ENCODE measurements around the gene CHRNB1.
A peak's percentile ranks its signal among the peaks of the same experiment; 100 is the strongest.

The CHRNB1 gene

DNA sequence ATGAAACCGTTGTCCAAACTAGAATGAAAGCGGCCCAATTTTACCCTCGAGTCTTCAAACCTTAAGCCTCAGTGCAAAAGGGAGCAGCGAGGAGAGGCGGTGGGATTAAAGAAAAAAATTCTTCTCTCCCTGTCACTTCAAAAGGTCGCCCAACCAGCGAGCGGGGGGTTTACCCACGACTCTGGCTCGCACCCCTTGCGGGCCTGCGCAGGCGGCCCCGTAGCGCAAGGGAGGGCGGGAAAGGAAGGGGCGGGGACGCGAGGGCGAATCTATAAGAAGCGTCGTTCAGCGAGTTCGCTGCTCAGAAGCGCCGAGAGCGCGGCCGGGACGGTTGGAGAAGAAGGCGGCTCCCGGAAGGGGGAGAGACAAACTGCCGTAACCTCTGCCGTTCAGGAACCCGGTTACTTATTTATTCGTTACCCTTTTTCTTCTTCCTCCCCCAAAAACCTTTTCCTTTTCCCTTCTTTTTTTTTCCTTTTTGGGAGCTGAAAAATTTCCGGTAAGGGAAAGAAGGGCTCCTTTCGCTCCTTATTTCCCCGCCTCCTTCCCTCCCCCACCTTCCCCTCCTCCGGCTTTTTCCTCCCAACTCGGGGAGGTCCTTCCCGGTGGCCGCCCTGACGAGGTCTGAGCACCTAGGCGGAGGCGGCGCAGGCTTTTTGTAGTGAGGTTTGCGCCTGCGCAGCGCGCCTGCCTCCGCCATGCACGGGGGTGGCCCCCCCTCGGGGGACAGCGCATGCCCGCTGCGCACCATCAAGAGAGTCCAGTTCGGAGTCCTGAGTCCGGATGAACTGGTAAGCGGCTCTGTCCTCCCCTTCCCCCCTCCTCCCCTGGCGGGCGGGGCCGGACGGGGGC lies 39.4 kb downstream of the CHRNB1 start, which contains the start of gene POLR2A:
TSS of gene POLR2A (plus strand) at position 300 of the 852 bp plus-strand sequence.
- DNase-seq (ENCODE audit: low read depth, low spot score), result peak; percentile 80

DNA sequence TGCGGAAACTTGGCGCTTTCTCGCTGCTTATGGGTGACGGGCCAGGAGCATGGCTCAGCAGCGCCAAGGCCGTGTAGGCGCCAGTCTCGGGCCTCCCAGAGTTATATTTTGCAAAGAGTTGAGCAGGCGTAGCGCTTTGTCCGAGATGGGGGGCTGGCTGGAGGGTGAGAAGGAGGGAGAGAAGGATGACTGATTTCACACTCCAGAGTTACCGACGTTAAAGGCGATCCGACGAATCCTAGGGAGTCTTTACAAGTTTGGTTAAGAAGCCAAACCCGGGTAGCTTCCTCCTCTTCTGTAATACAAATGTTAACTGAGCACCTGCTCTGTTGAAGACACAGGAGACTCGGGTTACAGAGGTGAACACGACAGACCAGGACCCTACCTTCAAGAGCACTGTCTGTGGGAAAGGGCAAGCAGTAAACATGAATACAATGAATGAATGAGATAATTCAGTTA lies 40.1 kb downstream of the CHRNB1 start:
- no peak for DNase-seq (ENCODE audit: low read depth, low spot score)

DNA sequence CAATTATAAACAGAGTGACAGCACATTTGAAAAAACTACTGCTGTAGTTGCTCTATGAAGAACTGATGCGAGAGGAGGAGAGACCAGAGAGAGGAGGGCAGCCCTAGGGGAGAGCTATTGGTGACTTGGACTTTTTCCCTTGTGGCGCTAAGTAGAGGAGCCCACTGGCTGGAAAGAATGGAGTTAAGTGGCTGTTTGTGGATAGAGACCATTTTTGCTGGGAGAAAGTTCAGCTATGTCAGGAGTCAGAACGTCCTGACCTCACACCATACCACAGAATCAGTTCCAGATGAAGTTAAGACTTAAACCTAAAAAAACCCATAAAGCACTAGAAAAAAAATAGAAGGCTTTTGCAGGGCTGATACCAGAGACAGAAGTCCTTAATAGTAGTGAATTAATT lies 41.3 kb downstream of the CHRNB1 start:
- DNase-seq (ENCODE audit: low read depth, low spot score), result no peak

- no peak for DNase-seq (ENCODE audit: low read depth, low spot score)
Measured at GRCh38 chr17:7490144-7490543, 45.3 kb downstream of the CHRNB1 start.

DNA sequence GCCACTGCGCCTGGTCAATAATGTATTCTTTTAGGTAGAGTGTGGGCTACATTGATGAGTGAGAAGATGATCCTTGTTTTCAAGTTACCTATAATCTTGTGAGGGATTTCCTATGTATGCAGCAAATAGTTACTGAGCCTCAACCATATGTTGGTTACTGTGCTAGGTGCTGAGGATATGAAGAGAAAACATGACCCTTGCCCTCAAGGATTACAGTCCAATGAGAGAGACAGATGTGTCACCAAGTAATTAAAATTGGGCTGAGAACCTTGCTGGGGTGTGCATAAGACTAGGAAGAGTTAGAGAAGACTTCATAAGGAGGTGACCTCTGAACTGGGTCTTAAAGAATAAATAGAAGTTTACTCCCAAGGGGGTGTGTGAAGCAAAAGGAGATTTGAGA lies 46.7 kb downstream of the CHRNB1 start:
- DNase-seq (ENCODE audit: low read depth, low spot score), result no peak

- DNase-seq (ENCODE audit: low read depth, low spot score), result no peak
Measured at GRCh38 chr17:7493941-7494340, 49.1 kb downstream of the CHRNB1 start.

DNA sequence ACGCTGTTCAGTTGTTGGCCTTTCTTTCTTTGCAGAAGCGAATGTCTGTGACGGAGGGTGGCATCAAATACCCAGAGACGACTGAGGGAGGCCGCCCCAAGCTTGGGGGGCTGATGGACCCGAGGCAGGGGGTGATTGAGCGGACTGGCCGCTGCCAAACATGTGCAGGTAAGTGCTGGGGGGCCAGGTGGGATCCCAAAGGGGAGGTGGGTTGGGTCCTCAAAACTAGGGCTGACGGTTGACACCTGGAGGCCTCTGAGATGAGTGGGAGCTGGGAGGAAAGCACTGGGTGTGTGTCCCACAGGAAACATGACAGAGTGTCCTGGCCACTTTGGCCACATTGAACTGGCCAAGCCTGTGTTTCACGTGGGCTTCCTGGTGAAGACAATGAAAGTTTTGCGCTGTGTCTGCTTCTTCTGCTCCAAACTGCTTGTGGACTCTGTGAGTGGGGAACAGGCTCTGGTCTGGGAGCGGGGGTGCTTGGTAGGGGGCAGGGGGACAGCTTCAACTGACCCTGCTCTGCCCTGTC lies 51.1 kb downstream of the CHRNB1 start:
- DNase-seq (ENCODE audit: low read depth, low spot score), result no peak

- no peak for DNase-seq (ENCODE audit: low read depth, low spot score)
Measured at GRCh38 chr17:7496470-7497183, 51.8 kb downstream of the CHRNB1 start.

DNA sequence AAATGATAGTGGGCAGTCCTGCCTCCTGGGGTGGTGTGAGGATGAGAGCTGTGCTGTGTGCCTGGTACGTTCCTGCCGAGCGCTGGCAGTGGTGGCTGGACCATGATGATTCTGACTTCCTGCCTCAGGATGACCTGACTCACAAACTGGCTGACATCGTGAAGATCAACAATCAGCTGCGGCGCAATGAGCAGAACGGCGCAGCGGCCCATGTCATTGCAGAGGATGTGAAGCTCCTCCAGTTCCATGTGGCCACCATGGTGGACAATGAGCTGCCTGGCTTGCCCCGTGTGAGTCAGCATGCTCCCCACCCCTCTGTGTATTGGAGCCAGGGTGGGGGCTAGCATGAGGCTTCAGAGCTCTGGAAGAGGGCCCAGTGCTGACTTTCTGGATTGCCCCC lies 52.4 kb downstream of the CHRNB1 start:
- DNase-seq (ENCODE audit: low read depth, low spot score), result no peak

DNA sequence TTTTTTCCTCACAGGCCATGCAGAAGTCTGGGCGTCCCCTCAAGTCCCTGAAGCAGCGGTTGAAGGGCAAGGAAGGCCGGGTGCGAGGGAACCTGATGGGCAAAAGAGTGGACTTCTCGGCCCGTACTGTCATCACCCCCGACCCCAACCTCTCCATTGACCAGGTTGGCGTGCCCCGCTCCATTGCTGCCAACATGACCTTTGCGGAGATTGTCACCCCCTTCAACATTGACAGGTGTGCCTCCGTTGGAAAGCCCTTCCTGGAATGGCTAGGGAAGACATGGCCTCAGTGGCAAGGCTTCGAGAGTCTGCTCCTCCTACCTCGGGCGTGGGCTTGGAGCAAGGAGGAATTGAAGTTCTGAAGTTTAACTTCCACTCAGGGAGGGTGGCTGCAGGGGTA lies 52.8 kb downstream of the CHRNB1 start:
- DNase-seq (ENCODE audit: low read depth, low spot score), result no peak

DNA sequence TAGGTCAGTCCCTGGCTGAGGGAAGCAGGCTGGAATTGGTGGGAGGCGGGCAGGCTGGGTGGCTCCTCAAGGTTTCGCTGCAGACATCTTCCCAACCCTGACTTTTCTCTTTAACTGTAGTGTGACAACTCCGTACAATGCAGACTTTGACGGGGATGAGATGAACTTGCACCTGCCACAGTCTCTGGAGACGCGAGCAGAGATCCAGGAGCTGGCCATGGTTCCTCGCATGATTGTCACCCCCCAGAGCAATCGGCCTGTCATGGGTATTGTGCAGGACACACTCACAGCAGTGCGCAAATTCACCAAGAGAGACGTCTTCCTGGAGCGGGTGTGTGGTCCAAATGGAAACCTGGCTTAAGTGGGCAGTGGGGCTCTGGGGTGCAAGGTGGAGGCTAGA lies 54.3 kb downstream of the CHRNB1 start:
- no peak for DNase-seq (ENCODE audit: low read depth, low spot score)

- no peak for DNase-seq (ENCODE audit: low read depth, low spot score)
Measured at GRCh38 chr17:7501729-7502128, 56.9 kb downstream of the CHRNB1 start.

DNA sequence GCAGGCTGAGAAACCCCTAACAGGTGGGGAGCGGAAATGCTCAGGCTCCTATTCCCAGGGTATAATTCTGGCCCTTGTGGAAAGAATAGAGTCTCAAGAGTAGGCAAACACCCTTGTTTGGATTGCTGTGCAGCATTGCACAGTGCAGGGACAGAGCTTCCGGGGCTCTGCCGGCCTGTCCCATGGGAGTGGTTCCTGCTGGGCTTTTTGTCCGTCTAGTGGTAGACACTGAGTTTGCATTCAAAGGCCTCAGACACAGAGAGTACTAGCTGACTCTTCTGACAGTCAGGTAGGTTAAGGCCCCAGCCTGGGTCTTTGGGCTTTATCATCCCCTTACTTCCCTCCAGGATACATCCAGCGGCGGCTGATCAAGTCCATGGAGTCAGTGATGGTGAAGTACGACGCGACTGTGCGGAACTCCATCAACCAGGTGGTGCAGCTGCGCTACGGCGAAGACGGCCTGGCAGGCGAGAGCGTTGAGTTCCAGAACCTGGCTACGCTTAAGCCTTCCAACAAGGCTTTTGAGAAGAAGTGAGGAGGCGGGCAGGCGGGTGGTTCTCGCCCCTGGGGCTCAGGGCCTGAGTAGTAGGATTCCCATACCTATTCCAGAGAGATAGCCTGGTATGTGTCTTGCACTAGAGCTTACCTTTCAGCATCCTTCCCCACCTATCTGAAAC lies 57.4 kb downstream of the CHRNB1 start:
- no peak for DNase-seq (ENCODE audit: low read depth, low spot score)

GRCh38 chr17:7502987-7503386 lies 58.1 kb downstream of the CHRNB1 start:
- no peak for DNase-seq (ENCODE audit: low read depth, low spot score)

DNA sequence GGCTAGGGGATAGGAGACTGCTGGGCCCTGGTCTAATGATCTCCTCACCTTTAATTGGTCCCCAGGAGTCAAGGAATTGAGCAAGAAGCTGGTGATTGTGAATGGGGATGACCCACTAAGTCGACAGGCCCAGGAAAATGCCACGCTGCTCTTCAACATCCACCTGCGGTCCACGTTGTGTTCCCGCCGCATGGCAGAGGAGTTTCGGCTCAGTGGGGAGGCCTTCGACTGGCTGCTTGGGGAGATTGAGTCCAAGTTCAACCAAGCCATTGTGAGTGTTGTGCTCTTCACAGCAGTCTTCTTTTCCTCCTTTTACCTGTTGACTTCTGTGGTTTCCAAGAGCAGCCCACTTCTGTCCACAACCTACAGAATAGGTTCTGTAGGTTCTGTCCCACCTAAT lies 58.7 kb downstream of the CHRNB1 start:
- no peak for DNase-seq (ENCODE audit: low read depth, low spot score)

Data from iPS DF 19.7 (cell line).